Measurements from ENCODE around the gene AMY1B.
"Not testable (repeated sequence)": the region's sequence is repeated elsewhere in the genome, so short reads cannot be mapped to it uniquely, and the experiment has no call there.

AMY1B gene

GRCh38 chr1:103696110-103696509 lies at the start of gene AMY1B:
AMY1B (minus strand) TSS chr1:103696210; CDS start chr1:103695639, 571 bp downstream.
- H3K27ac ChIP-seq (ENCODE audit: low read depth, low read length); H3K9ac ChIP-seq (ENCODE audit: low read length in 5 of 5); H3K27me3 ChIP-seq (ENCODE audit: control insufficient read depth in 5 of 5, insufficient read depth in 4 of 5, low read length in 5 of 5); H3K4me1 ChIP-seq (ENCODE audit: control insufficient read depth in 5 of 5, insufficient read depth in 5 of 5, low read length in 5 of 5); H3K9me3 ChIP-seq (ENCODE audit: control insufficient read depth in 5 of 5, low read length in 5 of 5); H3K36me3 ChIP-seq (ENCODE audit: control insufficient read depth in 5 of 5, insufficient read depth in 5 of 5, low read length in 5 of 5); H3K4me3 ChIP-seq (ENCODE audit: low read depth in 1 of 5, low read length in 5 of 5): not testable (repeated sequence)

GRCh38 chr1:103745040-103745439 lies 49.0 kb upstream of the AMY1B start:
- H3K27me3 ChIP-seq (ENCODE audit: control insufficient read depth in 5 of 5, insufficient read depth in 4 of 5, low read length in 5 of 5): not testable (repeated sequence)

GRCh38 chr1:103744449-103744848 lies 48.4 kb upstream of the AMY1B start:
- not testable (repeated sequence) for H3K4me3 ChIP-seq (ENCODE audit: low read depth in 1 of 5, low read length in 5 of 5); H3K4me1 ChIP-seq (ENCODE audit: control insufficient read depth in 5 of 5, insufficient read depth in 5 of 5, low read length in 5 of 5); H3K27ac ChIP-seq (ENCODE audit: low read depth, low read length)

More at GRCh38 chr1:103745040-103745439, 49.0 kb upstream of the AMY1B start:
- H3K36me3 ChIP-seq (ENCODE audit: control insufficient read depth in 5 of 5, insufficient read depth in 5 of 5, low read length in 5 of 5); H3K4me1 ChIP-seq (ENCODE audit: control insufficient read depth in 5 of 5, insufficient read depth in 5 of 5, low read length in 5 of 5); H3K4me3 ChIP-seq (ENCODE audit: low read depth in 1 of 5, low read length in 5 of 5); H3K27ac ChIP-seq (ENCODE audit: low read depth, low read length); H3K9me3 ChIP-seq (ENCODE audit: control insufficient read depth in 5 of 5, low read length in 5 of 5); H3K9ac ChIP-seq (ENCODE audit: low read length in 5 of 5): not testable (repeated sequence)

GRCh38 chr1:103738031-103738430 lies 42.0 kb upstream of the AMY1B start:
- not testable (repeated sequence) for H3K4me1 ChIP-seq (ENCODE audit: control insufficient read depth in 5 of 5, insufficient read depth in 5 of 5, low read length in 5 of 5); H3K27ac ChIP-seq (ENCODE audit: low read depth, low read length); H3K27me3 ChIP-seq (ENCODE audit: control insufficient read depth in 5 of 5, insufficient read depth in 4 of 5, low read length in 5 of 5); H3K4me3 ChIP-seq (ENCODE audit: low read depth in 1 of 5, low read length in 5 of 5); H3K9me3 ChIP-seq (ENCODE audit: control insufficient read depth in 5 of 5, low read length in 5 of 5); H3K9ac ChIP-seq (ENCODE audit: low read length in 5 of 5); H3K36me3 ChIP-seq (ENCODE audit: control insufficient read depth in 5 of 5, insufficient read depth in 5 of 5, low read length in 5 of 5)

More at GRCh38 chr1:103744449-103744848, 48.4 kb upstream of the AMY1B start:
- H3K36me3 ChIP-seq (ENCODE audit: control insufficient read depth in 5 of 5, insufficient read depth in 5 of 5, low read length in 5 of 5); H3K9ac ChIP-seq (ENCODE audit: low read length in 5 of 5); H3K27me3 ChIP-seq (ENCODE audit: control insufficient read depth in 5 of 5, insufficient read depth in 4 of 5, low read length in 5 of 5); H3K9me3 ChIP-seq (ENCODE audit: control insufficient read depth in 5 of 5, low read length in 5 of 5): not testable (repeated sequence)

- H3K27me3 ChIP-seq (ENCODE audit: control insufficient read depth in 5 of 5, insufficient read depth in 4 of 5, low read length in 5 of 5); H3K9ac ChIP-seq (ENCODE audit: low read length in 5 of 5); H3K27ac ChIP-seq (ENCODE audit: low read depth, low read length); H3K36me3 ChIP-seq (ENCODE audit: control insufficient read depth in 5 of 5, insufficient read depth in 5 of 5, low read length in 5 of 5); H3K9me3 ChIP-seq (ENCODE audit: control insufficient read depth in 5 of 5, low read length in 5 of 5); H3K4me3 ChIP-seq (ENCODE audit: low read depth in 1 of 5, low read length in 5 of 5); H3K4me1 ChIP-seq (ENCODE audit: control insufficient read depth in 5 of 5, insufficient read depth in 5 of 5, low read length in 5 of 5): not testable (repeated sequence)
Observed at GRCh38 chr1:103735334-103735733, 39.3 kb upstream of the AMY1B start.

GRCh38 chr1:103721473-103721872 lies 25.5 kb upstream of the AMY1B start:
- not testable (repeated sequence) for H3K27ac ChIP-seq (ENCODE audit: low read depth, low read length); H3K36me3 ChIP-seq (ENCODE audit: control insufficient read depth in 5 of 5, insufficient read depth in 5 of 5, low read length in 5 of 5); H3K9ac ChIP-seq (ENCODE audit: low read length in 5 of 5)

GRCh38 chr1:103717404-103717803 lies 21.4 kb upstream of the AMY1B start:
- not testable (repeated sequence) for H3K4me3 ChIP-seq (ENCODE audit: low read depth in 1 of 5, low read length in 5 of 5); H3K9ac ChIP-seq (ENCODE audit: low read length in 5 of 5); H3K36me3 ChIP-seq (ENCODE audit: control insufficient read depth in 5 of 5, insufficient read depth in 5 of 5, low read length in 5 of 5); H3K27me3 ChIP-seq (ENCODE audit: control insufficient read depth in 5 of 5, insufficient read depth in 4 of 5, low read length in 5 of 5); H3K9me3 ChIP-seq (ENCODE audit: control insufficient read depth in 5 of 5, low read length in 5 of 5); H3K4me1 ChIP-seq (ENCODE audit: control insufficient read depth in 5 of 5, insufficient read depth in 5 of 5, low read length in 5 of 5); H3K27ac ChIP-seq (ENCODE audit: low read depth, low read length)

More at GRCh38 chr1:103721473-103721872, 25.5 kb upstream of the AMY1B start:
- H3K4me3 ChIP-seq (ENCODE audit: low read depth in 1 of 5, low read length in 5 of 5); H3K9me3 ChIP-seq (ENCODE audit: control insufficient read depth in 5 of 5, low read length in 5 of 5); H3K27me3 ChIP-seq (ENCODE audit: control insufficient read depth in 5 of 5, insufficient read depth in 4 of 5, low read length in 5 of 5); H3K4me1 ChIP-seq (ENCODE audit: control insufficient read depth in 5 of 5, insufficient read depth in 5 of 5, low read length in 5 of 5): not testable (repeated sequence)

- H3K4me3 ChIP-seq (ENCODE audit: low read depth in 1 of 5, low read length in 5 of 5); H3K27ac ChIP-seq (ENCODE audit: low read depth, low read length); H3K9ac ChIP-seq (ENCODE audit: low read length in 5 of 5); H3K4me1 ChIP-seq (ENCODE audit: control insufficient read depth in 5 of 5, insufficient read depth in 5 of 5, low read length in 5 of 5); H3K27me3 ChIP-seq (ENCODE audit: control insufficient read depth in 5 of 5, insufficient read depth in 4 of 5, low read length in 5 of 5); H3K36me3 ChIP-seq (ENCODE audit: control insufficient read depth in 5 of 5, insufficient read depth in 5 of 5, low read length in 5 of 5); H3K9me3 ChIP-seq (ENCODE audit: control insufficient read depth in 5 of 5, low read length in 5 of 5): not testable (repeated sequence)
Observed at GRCh38 chr1:103710381-103710780, 14.4 kb upstream of the AMY1B start.

- not testable (repeated sequence) for H3K4me3 ChIP-seq (ENCODE audit: low read depth in 1 of 5, low read length in 5 of 5); H3K9ac ChIP-seq (ENCODE audit: low read length in 5 of 5); H3K9me3 ChIP-seq (ENCODE audit: control insufficient read depth in 5 of 5, low read length in 5 of 5); H3K36me3 ChIP-seq (ENCODE audit: control insufficient read depth in 5 of 5, insufficient read depth in 5 of 5, low read length in 5 of 5); H3K4me1 ChIP-seq (ENCODE audit: control insufficient read depth in 5 of 5, insufficient read depth in 5 of 5, low read length in 5 of 5); H3K27ac ChIP-seq (ENCODE audit: low read depth, low read length); H3K27me3 ChIP-seq (ENCODE audit: control insufficient read depth in 5 of 5, insufficient read depth in 4 of 5, low read length in 5 of 5)
Observed at GRCh38 chr1:103707670-103708069, 11.7 kb upstream of the AMY1B start.

GRCh38 chr1:103701256-103701655 lies 5.2 kb upstream of the AMY1B start:
- H3K9ac ChIP-seq (ENCODE audit: low read length in 5 of 5); H3K27ac ChIP-seq (ENCODE audit: low read depth, low read length); H3K9me3 ChIP-seq (ENCODE audit: control insufficient read depth in 5 of 5, low read length in 5 of 5); H3K4me1 ChIP-seq (ENCODE audit: control insufficient read depth in 5 of 5, insufficient read depth in 5 of 5, low read length in 5 of 5); H3K27me3 ChIP-seq (ENCODE audit: control insufficient read depth in 5 of 5, insufficient read depth in 4 of 5, low read length in 5 of 5); H3K4me3 ChIP-seq (ENCODE audit: low read depth in 1 of 5, low read length in 5 of 5); H3K36me3 ChIP-seq (ENCODE audit: control insufficient read depth in 5 of 5, insufficient read depth in 5 of 5, low read length in 5 of 5): not testable (repeated sequence)

- not testable (repeated sequence) for H3K9me3 ChIP-seq (ENCODE audit: control insufficient read depth in 5 of 5, low read length in 5 of 5); H3K36me3 ChIP-seq (ENCODE audit: control insufficient read depth in 5 of 5, insufficient read depth in 5 of 5, low read length in 5 of 5); H3K27me3 ChIP-seq (ENCODE audit: control insufficient read depth in 5 of 5, insufficient read depth in 4 of 5, low read length in 5 of 5); H3K9ac ChIP-seq (ENCODE audit: low read length in 5 of 5); H3K4me3 ChIP-seq (ENCODE audit: low read depth in 1 of 5, low read length in 5 of 5); H3K4me1 ChIP-seq (ENCODE audit: control insufficient read depth in 5 of 5, insufficient read depth in 5 of 5, low read length in 5 of 5); H3K27ac ChIP-seq (ENCODE audit: low read depth, low read length)
Observed at GRCh38 chr1:103700669-103701068, 4.7 kb upstream of the AMY1B start.
